IMR-90 (cell line): ENCODE data around the gene PROSER2.

Experiments
- CHD1 ChIP-seq: IDR thresholded peaks from 2 replicates; pipeline ENCODE4 v1.6.1; 2012; ENCODE audit warnings: low read depth, low read length, improper control_type of control experiment
- CTCF ChIP-seq: conservative IDR thresholded peaks from 2 replicates; pipeline ENCODE4 v1.5.1; 2012; ENCODE audit warnings: mild to moderate bottlenecking, low read depth, low read length, improper control_type of control experiment
- ELK1 ChIP-seq: fragments of 150-350 bp; IDR thresholded peaks from 2 replicates; pipeline ENCODE4 v1.6.1; 2016; ENCODE audit warnings: low read depth, mild to moderate bottlenecking, low read length, moderate library complexity, borderline replicate concordance
- POLR2A ChIP-seq: IDR thresholded peaks from 2 replicates; pipeline ENCODE4 v1.6.1; 2012; ENCODE audit warnings: mild to moderate bottlenecking, low read depth, low read length
- RAD21 ChIP-seq: IDR thresholded peaks from 2 replicates; pipeline ENCODE4 v1.6.1; 2012; ENCODE audit warnings: low read length, improper control_type of control experiment
- RCOR1 ChIP-seq: IDR thresholded peaks from 2 replicates; pipeline ENCODE4 v1.6.1; 2012; ENCODE audit warnings: mild to moderate bottlenecking, low read length, improper control_type of control experiment; ENCODE audit not compliant: insufficient replicate concordance
- USF2 ChIP-seq: fragments of 150-350 bp; IDR thresholded peaks from 2 replicates; pipeline ENCODE4 v1.6.1; 2017; ENCODE audit warnings: mild to moderate bottlenecking, antibody characterized with exemption, low read length, low read depth

GRCh38 chr10:11877591-11877905, 54.4 kb downstream of the PROSER2 start:
- TF ChIP-seq CTCF (no peak), ELK1 (no peak), RAD21 (no peak), POLR2A (no peak), RCOR1 (no peak), USF2 (no peak), CHD1 (no peak)
